PFSK-1 (cell line): ENCODE data around the gene UGGT2.

Source experiments
- FOXP2 ChIP-seq: optimal IDR thresholded peaks from 2 replicates; pipeline ENCODE3; 2011; ENCODE audit warnings: borderline replicate concordance, control low read depth, inconsistent platforms; ENCODE audit not compliant: insufficient read depth; ENCODE audit errors: extremely low read length, extremely low read depth
- POLR2AphosphoS5 ChIP-seq: IDR thresholded peaks from 2 replicates; pipeline ENCODE4 v1.6.1; 2012; ENCODE audit warnings: low read depth, mild to moderate bottlenecking, control low read depth, low read length, moderate library complexity
- REST ChIP-seq, 2 experiments: IDR thresholded peaks; 2 replicates each; pipeline versions ENCODE4 v1.6.1 to v1.8.0; 2011 to 2012; ENCODE audit warnings: low read depth in 2 of 2, low read length in 2 of 2, control low read depth in 1 of 2, inconsistent platforms in 1 of 2, mild to moderate bottlenecking in 1 of 2, moderate library complexity in 1 of 2; ENCODE audit not compliant: insufficient read depth in 1 of 2
- SIN3A ChIP-seq: IDR thresholded peaks from 2 replicates; pipeline ENCODE4 v1.6.1; 2012; ENCODE audit warnings: mild to moderate bottlenecking, low read length, moderate library complexity, borderline replicate concordance; ENCODE audit not compliant: insufficient read depth
- TAF1 ChIP-seq: IDR thresholded peaks from 2 replicates; pipeline ENCODE4 v1.6.1; 2012; ENCODE audit warnings: low read length, control low read depth, borderline replicate concordance; ENCODE audit not compliant: insufficient read depth

The UGGT2 gene

GRCh38 chr13:95956589-95957148, 96.5 kb downstream of the UGGT2 start:
- TF ChIP-seq TAF1 (no peak), POLR2AphosphoS5 (no peak), REST (IDR thresholded peaks at IDR 0.05; ENCODE audit: insufficient read depth in 1 of 2, low read depth in 2 of 2, low read length in 2 of 2) (no peak), FOXP2 (no peak), SIN3A (no peak)

- TF ChIP-seq POLR2AphosphoS5, result no peak
- no peak for TF ChIP-seq TAF1
- no peak for TF ChIP-seq FOXP2
- TF ChIP-seq REST (IDR thresholded peaks at IDR 0.05; ENCODE audit: insufficient read depth in 1 of 2, low read depth in 2 of 2, low read length in 2 of 2), result no peak
- no peak for TF ChIP-seq SIN3A
Observed at GRCh38 chr13:95955719-95956118, 97.5 kb downstream of the UGGT2 start.

- TF ChIP-seq POLR2AphosphoS5 (no peak), REST (IDR thresholded peaks at IDR 0.05; ENCODE audit: insufficient read depth in 1 of 2, low read depth in 2 of 2, low read length in 2 of 2) (no peak), SIN3A (no peak), FOXP2 (no peak), TAF1 (no peak)
Observed at GRCh38 chr13:95955255-95955654, 97.9 kb downstream of the UGGT2 start.

- TF ChIP-seq TAF1 (no peak), POLR2AphosphoS5 (no peak), REST (IDR thresholded peaks at IDR 0.05; ENCODE audit: insufficient read depth in 1 of 2, low read depth in 2 of 2, low read length in 2 of 2) (no peak), FOXP2 (no peak), SIN3A (no peak)
Observed at GRCh38 chr13:95954266-95954665, 98.9 kb downstream of the UGGT2 start.

- TF ChIP-seq TAF1 (no peak), FOXP2 (no peak), SIN3A (no peak), POLR2AphosphoS5 (no peak), REST (IDR thresholded peaks at IDR 0.05; ENCODE audit: insufficient read depth in 1 of 2, low read depth in 2 of 2, low read length in 2 of 2) (no peak)
Observed at GRCh38 chr13:95950103-95950502, 103.1 kb downstream of the UGGT2 start.
